ENCODE measurements around the gene KATNBL1. TPM values are rescaled to one million over a fixed set of nuclear protein-coding genes. Genes with fewer than 3 reads are reported as not detected.

The KATNBL1 gene
- total RNA-seq, 1 donor from 2014 or later: 35.5 TPM

DNA sequence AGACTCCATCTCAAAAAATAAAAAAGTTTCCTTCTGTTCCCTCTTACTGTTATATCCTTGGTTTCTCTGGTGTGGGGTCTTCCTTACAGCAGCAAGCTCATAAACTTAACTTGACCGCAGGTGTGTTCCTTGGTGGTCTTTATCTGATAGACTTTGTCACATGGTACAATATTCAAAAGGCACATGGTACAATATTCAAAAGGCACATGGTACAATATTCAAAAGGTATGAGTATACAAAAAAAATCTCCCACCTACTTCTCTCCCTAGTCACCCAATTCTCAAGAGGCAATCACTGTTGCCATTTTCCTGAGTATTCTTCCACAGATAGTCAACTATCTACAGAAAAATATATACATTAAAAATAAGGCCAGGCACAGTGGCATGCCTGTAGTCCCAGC, 103.5 kb downstream of the KATNBL1 start:
- H3K4me3 ChIP-seq (ENCODE audit: low read depth, low read length): no peak overlapping the region
- TF ChIP-seq CTCF (conservative IDR thresholded peaks at IDR 0.05; ENCODE audit: low read depth, low read length): no peak
- DNase-seq (ENCODE audit: low read depth): no peak

GRCh38 chr15:34102175-34102925, 107.5 kb downstream of the KATNBL1 start:
- DNase-seq (ENCODE audit: low read depth): no peak
- TF ChIP-seq CTCF (conservative IDR thresholded peaks at IDR 0.05; ENCODE audit: low read depth, low read length): no peak
- peak overlapping the region; percentile 98 for H3K4me3 ChIP-seq (ENCODE audit: low read depth, low read length)

DNA sequence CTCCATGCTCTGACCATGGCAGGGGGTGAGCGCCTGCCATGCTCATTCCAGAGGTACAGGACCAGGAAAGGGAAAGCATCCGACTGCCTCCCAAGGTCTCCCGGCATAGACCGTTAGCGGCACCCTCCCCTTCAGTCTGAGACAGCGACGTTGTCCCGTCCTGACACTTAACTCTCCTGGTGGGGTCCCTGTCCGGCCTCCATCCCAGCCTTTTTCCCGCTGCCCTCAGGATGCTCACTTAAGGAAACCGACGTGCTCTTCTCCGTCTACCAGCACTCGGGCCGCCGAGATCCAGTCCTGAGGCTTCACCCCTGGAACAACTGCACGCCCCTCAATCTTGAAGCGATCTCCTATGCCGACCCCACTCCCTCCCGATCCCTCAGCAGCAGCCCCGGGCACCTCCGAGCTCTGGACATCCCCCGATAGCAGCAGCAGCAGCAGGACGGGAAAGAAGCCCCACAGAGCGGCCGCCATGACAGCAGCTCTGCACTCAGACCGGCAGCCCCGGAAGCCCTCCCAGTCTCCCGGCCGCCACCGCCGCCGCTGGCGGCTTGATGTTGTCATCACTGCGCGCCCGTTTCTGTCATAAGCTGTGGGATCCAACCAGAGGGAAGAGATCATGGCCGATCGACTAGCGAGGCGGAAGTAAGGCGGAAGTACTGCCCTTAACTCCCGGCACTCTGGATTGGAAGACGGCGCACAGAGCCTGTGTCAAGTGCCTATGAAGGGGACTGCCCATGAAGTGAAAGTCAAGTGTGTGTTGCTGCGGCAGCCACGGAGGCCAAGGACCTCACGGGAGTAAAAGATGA, 108.3 kb downstream of the KATNBL1 start, which contains the start of the genes EMC7 and PGBD4:
EMC7 (minus strand) TSS at position 497 of the 809 bp plus-strand sequence; CDS start at position 474, 23 bp downstream.
PGBD4 (plus strand) TSS at position 718 of the 809 bp plus-strand sequence. CDS start 449 bp downstream, outside the sequence.
- no peak for TF ChIP-seq CTCF (conservative IDR thresholded peaks at IDR 0.05; ENCODE audit: low read depth, low read length)
- H3K4me3 ChIP-seq (ENCODE audit: low read depth, low read length): peak within 1 kb of the TSS; percentile 98
- peak; percentile 97 for DNase-seq (ENCODE audit: low read depth)

GRCh38 chr15:34099914-34100313, 110.0 kb downstream of the KATNBL1 start:
- TF ChIP-seq CTCF (conservative IDR thresholded peaks at IDR 0.05; ENCODE audit: low read depth, low read length): no peak
- H3K4me3 ChIP-seq (ENCODE audit: low read depth, low read length): no peak overlapping the region
- no peak for DNase-seq (ENCODE audit: low read depth)

Other genes with a start within 250 kb of the KATNBL1 start
- gene CHRM5, start 241.6 kb downstream of the KATNBL1 start, total RNA-seq: not detected in 2 replicates
- 25.3 and 29.5 TPM in 2 replicates for gene AVEN, start 170.9 kb downstream of the KATNBL1 start, total RNA-seq
- 37.4 and 49.1 TPM in 2 replicates for gene EMC7, start 108.2 kb downstream of the KATNBL1 start, total RNA-seq
- 0.40 and 0.43 TPM in 2 replicates for gene PGBD4, start 108.0 kb downstream of the KATNBL1 start, total RNA-seq
- 221 and 224 TPM in 2 replicates for gene EMC4, start 14.9 kb upstream of the KATNBL1 start, total RNA-seq
- gene SLC12A6, start 127.7 kb upstream of the KATNBL1 start, total RNA-seq: 4.8 and 8.3 TPM in 2 replicates
- 319 TPM in 2 replicates for gene NOP10, start 133.0 kb upstream of the KATNBL1 start, total RNA-seq
- not detected in 2 replicates for gene NUTM1, start 133.2 kb upstream of the KATNBL1 start, total RNA-seq
- gene LPCAT4, start 157.1 kb upstream of the KATNBL1 start, total RNA-seq: 13.2 and 33.2 TPM in 2 replicates
- 5.8 and 14.3 TPM in 2 replicates for gene GOLGA8A, start 227.7 kb upstream of the KATNBL1 start, total RNA-seq

Data from epithelial cell of proximal tubule (primary cell).